Vagina (tissue), 2 donors: ENCODE measurements around the gene C6orf47.

Experiments
- POLR2A ChIP-seq, 2 donors: fragments of 450-650 bp; IDR thresholded peaks; one replicate each; pipeline ENCODE4 v1.6.1; 2017; ENCODE audit warnings: antibody characterized with exemption in 2 of 2, mild to moderate bottlenecking in 2 of 2, moderate library complexity in 2 of 2
- POLR2AphosphoS5 ChIP-seq, 2 donors: sonication (generic); formaldehyde crosslinking; IDR thresholded peaks; one replicate each; pipeline ENCODE4 v1.9.0; 2017; ENCODE audit warnings: antibody characterized with exemption in 2 of 2, mild to moderate bottlenecking in 2 of 2, low read depth in 1 of 2; ENCODE audit not compliant: insufficient read depth in 1 of 2
- TF ChIP-seq, protein P1 (sequence below), 3 experiments: fragments of 450-650 bp in 2 of 3; fragments of 200-600 bp in 1 of 3; sonication (generic) in 1 of 3; IDR thresholded peaks; one replicate each; pipeline ENCODE4 v1.5.1; 2017 to 2019; ENCODE audit warnings: antibody characterized with exemption in 3 of 3, mild to moderate bottlenecking in 2 of 3, moderate library complexity in 2 of 3

DNA sequence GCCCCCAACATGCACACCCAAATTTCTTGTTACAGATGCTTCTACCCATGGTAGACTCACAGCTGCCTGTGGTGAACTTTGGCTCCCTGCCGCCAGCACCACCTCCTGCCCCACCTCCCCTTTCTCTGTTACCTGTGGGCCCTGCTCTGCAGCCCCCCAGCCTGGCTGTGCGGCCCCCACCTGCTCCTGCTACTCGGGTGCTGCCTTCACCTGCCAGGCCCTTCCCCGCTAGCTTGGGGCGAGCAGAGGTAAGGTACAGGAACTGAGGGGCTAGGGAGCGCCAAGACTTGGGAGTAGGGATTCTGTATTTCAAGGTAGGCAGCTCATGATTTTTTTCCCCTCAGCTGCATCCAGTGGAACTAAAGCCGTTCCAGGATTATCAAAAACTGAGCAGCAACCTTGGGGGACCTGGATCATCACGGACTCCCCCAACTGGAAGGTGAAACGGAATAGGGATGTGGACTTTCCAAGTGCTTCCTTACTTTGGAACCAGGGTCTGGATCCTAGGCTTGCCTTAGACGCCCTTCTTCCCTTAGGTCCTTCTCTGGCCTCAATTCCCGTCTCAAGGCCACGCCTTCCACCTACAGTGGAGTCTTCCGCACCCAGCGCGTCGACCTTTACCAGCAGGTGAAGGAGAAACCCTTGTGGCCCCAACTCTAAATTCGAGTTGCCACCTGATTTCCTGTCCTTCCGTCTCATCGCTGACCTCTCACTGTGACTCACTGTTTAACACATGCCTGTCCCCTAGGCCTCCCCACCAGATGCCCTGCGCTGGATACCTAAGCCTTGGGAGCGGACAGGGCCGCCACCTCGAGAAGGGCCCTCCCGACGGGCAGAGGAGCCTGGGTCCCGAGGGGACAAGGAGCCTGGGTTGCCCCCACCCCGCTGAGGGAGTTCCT lies 23.6 kb downstream of the C6orf47 start:
- TF ChIP-seq, protein P1, sequence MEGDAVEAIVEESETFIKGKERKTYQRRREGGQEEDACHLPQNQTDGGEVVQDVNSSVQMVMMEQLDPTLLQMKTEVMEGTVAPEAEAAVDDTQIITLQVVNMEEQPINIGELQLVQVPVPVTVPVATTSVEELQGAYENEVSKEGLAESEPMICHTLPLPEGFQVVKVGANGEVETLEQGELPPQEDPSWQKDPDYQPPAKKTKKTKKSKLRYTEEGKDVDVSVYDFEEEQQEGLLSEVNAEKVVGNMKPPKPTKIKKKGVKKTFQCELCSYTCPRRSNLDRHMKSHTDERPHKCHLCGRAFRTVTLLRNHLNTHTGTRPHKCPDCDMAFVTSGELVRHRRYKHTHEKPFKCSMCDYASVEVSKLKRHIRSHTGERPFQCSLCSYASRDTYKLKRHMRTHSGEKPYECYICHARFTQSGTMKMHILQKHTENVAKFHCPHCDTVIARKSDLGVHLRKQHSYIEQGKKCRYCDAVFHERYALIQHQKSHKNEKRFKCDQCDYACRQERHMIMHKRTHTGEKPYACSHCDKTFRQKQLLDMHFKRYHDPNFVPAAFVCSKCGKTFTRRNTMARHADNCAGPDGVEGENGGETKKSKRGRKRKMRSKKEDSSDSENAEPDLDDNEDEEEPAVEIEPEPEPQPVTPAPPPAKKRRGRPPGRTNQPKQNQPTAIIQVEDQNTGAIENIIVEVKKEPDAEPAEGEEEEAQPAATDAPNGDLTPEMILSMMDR (IDR thresholded peaks at IDR 0.05): no peak
- TF ChIP-seq POLR2AphosphoS5 (IDR thresholded peaks at IDR 0.05; ENCODE audit: insufficient read depth in 1 of 2, low read depth in 1 of 2) (no peak), POLR2A (IDR thresholded peaks at IDR 0.05) (no peak)
